Fibroblast of mammary gland (primary cell): Measurements from ENCODE around the gene CAV2.

ENCODE experiments used
- DNase-seq: peaks from one replicate; pipeline ENCODE4 v3.0.0-alpha.2; 2010; ENCODE audit warnings: low read depth
- H3K4me3 ChIP-seq: 2 replicates; pipeline ENCODE4 v1.5.1; 2011; ENCODE audit warnings: low read depth, mild to moderate bottlenecking, low read length, moderate library complexity; ENCODE audit not compliant: control insufficient read depth
- CTCF ChIP-seq: conservative IDR thresholded peaks from 2 replicates; pipeline ENCODE4 v1.5.1; 2011; ENCODE audit warnings: low read depth, low read length, inconsistent platforms; ENCODE audit not compliant: control insufficient read depth, insufficient read depth

CAV2 gene

GRCh38 chr7:116511552-116512519, 12.3 kb downstream of the CAV2 start:
- no peak overlapping the region for H3K4me3 ChIP-seq
- peak; percentile 35 for DNase-seq
- TF ChIP-seq CTCF, result no peak

- TF ChIP-seq CTCF, result no peak
- DNase-seq, result peak; percentile 54
- no peak overlapping the region for H3K4me3 ChIP-seq
Measured at GRCh38 chr7:116512520-116513188, 13.1 kb downstream of the CAV2 start.

- H3K4me3 ChIP-seq, result no peak overlapping the region
- no peak for TF ChIP-seq CTCF
- no peak for DNase-seq
Measured at GRCh38 chr7:116515584-116515983, 16.0 kb downstream of the CAV2 start.

GRCh38 chr7:116516324-116516723, 16.8 kb downstream of the CAV2 start:
- TF ChIP-seq CTCF, result no peak
- DNase-seq, result no peak
- no peak overlapping the region for H3K4me3 ChIP-seq

GRCh38 chr7:116517626-116518025, 18.1 kb downstream of the CAV2 start:
- DNase-seq, result no peak
- TF ChIP-seq CTCF, result no peak
- H3K4me3 ChIP-seq, result no peak overlapping the region

- H3K4me3 ChIP-seq, result no peak overlapping the region
- TF ChIP-seq CTCF, result no peak
- DNase-seq, result no peak
Measured at GRCh38 chr7:116518961-116519360, 19.4 kb downstream of the CAV2 start.
